Neural progenitor cell (in vitro differentiated cells): ENCODE measurements around the gene WNK1. TPM values are rescaled to one million over a fixed set of nuclear protein-coding genes. Genes with fewer than 3 reads are reported as not detected.

ENCODE experiments used
- DNase-seq: peaks from one replicate; pipeline ENCODE4 v3.0.0-alpha.2; 2016; ENCODE audit warnings: low spot score
- H2AFZ ChIP-seq: fragments of 200-600 bp; sonication (generic); replicated peaks from 2 replicates; pipeline ENCODE4 v1.6.1; 2016; ENCODE audit warnings: antibody characterized with exemption
- H3F3A ChIP-seq: fragments of 200-600 bp; sonication (generic); 2 replicates; pipeline ENCODE4 v1.6.1; 2016; ENCODE audit warnings: antibody characterized with exemption, low read depth
- H3K27ac ChIP-seq: fragments of 200-600 bp; sonication (generic); 2 replicates; pipeline ENCODE4 v1.5.1; 2016; ENCODE audit warnings: mild to moderate bottlenecking
- H3K27me3 ChIP-seq: fragments of 200-600 bp; sonication (generic); 2 replicates; pipeline ENCODE4 v1.6.1; 2016; ENCODE audit warnings: mild to moderate bottlenecking, moderate library complexity
- H3K36me3 ChIP-seq: fragments of 200-600 bp; sonication (generic); 2 replicates; pipeline ENCODE4 v1.5.1; 2016
- H3K4me1 ChIP-seq: fragments of 200-600 bp; sonication (generic); 2 replicates; pipeline ENCODE4 v1.6.1; 2016; ENCODE audit warnings: mixed run types
- H3K4me2 ChIP-seq: fragments of 200-600 bp; sonication (generic); 2 replicates; pipeline ENCODE4 v1.6.1; 2016
- H3K4me3 ChIP-seq: fragments of 200-600 bp; sonication (generic); 2 replicates; pipeline ENCODE4 v1.5.1; 2016
- H3K79me2 ChIP-seq: fragments of 200-600 bp; sonication (generic); 2 replicates; pipeline ENCODE4 v1.6.1; 2016; ENCODE audit warnings: low read depth
- H3K9ac ChIP-seq: fragments of 200-600 bp; sonication (generic); 2 replicates; pipeline ENCODE4 v1.6.1; 2016
- H3K9me3 ChIP-seq: fragments of 200-600 bp; sonication (generic); 2 replicates; pipeline ENCODE4 v1.5.1; 2016; ENCODE audit warnings: low read depth
- H4K20me1 ChIP-seq: fragments of 200-600 bp; sonication (generic); 2 replicates; pipeline ENCODE4 v1.6.1; 2016; ENCODE audit warnings: low read depth
- H3K27ac Mint-ChIP-seq: 3 replicates; pipeline ENCODE4 v1.8.0; 2021; ENCODE audit warnings: mixed read lengths
- H3K27me3 Mint-ChIP-seq: 2 replicates; pipeline ENCODE4 v1.8.0; 2022; ENCODE audit warnings: low read depth, mild to moderate bottlenecking, inconsistent platforms, moderate library complexity, mixed read lengths; ENCODE audit not compliant: insufficient read depth
- H3K36me3 Mint-ChIP-seq: 3 replicates; pipeline ENCODE4 v1.8.0; 2021; ENCODE audit warnings: mixed read lengths
- H3K4me1 Mint-ChIP-seq: 3 replicates; pipeline ENCODE4 v1.8.0; 2021; ENCODE audit warnings: mixed read lengths
- H3K4me3 Mint-ChIP-seq: 3 replicates; pipeline ENCODE4 v1.8.0; 2021; ENCODE audit warnings: mild to moderate bottlenecking, moderate library complexity, mixed read lengths
- H3K9me3 Mint-ChIP-seq: 3 replicates; pipeline ENCODE4 v1.8.0; 2020; ENCODE audit warnings: mixed read lengths
- CTCF ChIP-seq: fragments of 200-600 bp; sonication (generic); IDR thresholded peaks from 2 replicates; pipeline ENCODE4 v1.5.1; 2017; ENCODE audit warnings: antibody characterized with exemption, mild to moderate bottlenecking
- EZH2 ChIP-seq: fragments of 200-600 bp; sonication (generic); IDR thresholded peaks from 2 replicates; pipeline ENCODE4 v1.6.1; 2017; ENCODE audit warnings: antibody characterized with exemption, mild to moderate bottlenecking, moderate library complexity
- EZH2phosphoT487 ChIP-seq: fragments of 200-600 bp; sonication (generic); IDR thresholded peaks from 2 replicates; pipeline ENCODE4 v1.6.1; 2017; ENCODE audit warnings: antibody characterized with exemption
- small RNA-seq: library from RNA; depleted of rRNA; stranded (forward); fragments of <200 nt; gene quantifications from one replicate; pipeline ENCODE3, GENCODE V24; 2015
- total RNA-seq: library from RNA; depleted of rRNA; stranded (reverse); fragments of >200 nt; gene quantifications from 2 replicates; pipeline ENCODE4 v1.2.3, GENCODE V29; 2015; ENCODE audit warnings: low replicate concordance

Gene WNK1
- total RNA-seq, 1 donor from 2014 or later = 73.1 TPM

GRCh38 chr12:958588-959123, 206.3 kb downstream of the WNK1 start:
- H3K9ac ChIP-seq = no peak overlapping the region
- no peaks in the 10 kb centered on the region for H3K9me3 ChIP-seq
- H3K4me3 ChIP-seq = no peak overlapping the region
- peaks cover 2% of the 10 kb centered on the region for H3K27me3 Mint-ChIP-seq
- peaks cover 9% of the 10 kb centered on the region for H3K4me1 Mint-ChIP-seq
- H3K27me3 ChIP-seq = no peaks in the 10 kb centered on the region
- TF ChIP-seq EZH2 (no peak), CTCF (no peak), EZH2phosphoT487 (no peak)
- H3K4me1 ChIP-seq = peaks cover 6% of the 10 kb centered on the region
- no peaks in the 10 kb centered on the region for H3K36me3 ChIP-seq
- no peaks in the 10 kb centered on the region for H3K36me3 Mint-ChIP-seq
- peak overlapping the region; percentile 42 for H2AFZ ChIP-seq
- H3F3A ChIP-seq = peaks cover 14% of the 10 kb centered on the region
- no peak overlapping the region for H3K27ac ChIP-seq
- H3K4me2 ChIP-seq = peak overlapping the region; percentile 35
- peak; percentile 11 for DNase-seq
- no peak overlapping the region for H3K27ac Mint-ChIP-seq
- H3K79me2 ChIP-seq = no peaks in the 10 kb centered on the region
- H3K4me3 Mint-ChIP-seq = no peak overlapping the region
- no peaks in the 10 kb centered on the region for H3K9me3 Mint-ChIP-seq
- no peaks in the 10 kb centered on the region for H4K20me1 ChIP-seq

Small RNA genes lying within 50 kb of the gene (small RNA-seq; reads per million reads assigned to genes)
- not detected for gene RNU4ATAC16P

Other genes starting within 250 kb of the WNK1 start
- gene NINJ2, start 89.1 kb upstream of the WNK1 start, total RNA-seq = 0.37 TPM in 1 of 2 replicates, not detected in the other
- gene RAD52, start 197.1 kb downstream of the WNK1 start, total RNA-seq = 30.6 and 43.4 TPM in 2 replicates
- 17.5 and 27.5 TPM in 2 replicates for gene ERC1, start 238.6 kb downstream of the WNK1 start, total RNA-seq